Measurements from ENCODE around the gene KLK12. TPM values are rescaled to one million over a fixed set of nuclear protein-coding genes. Genes with fewer than 3 reads are reported as not detected.

Gene KLK12
- total RNA-seq, 1 donor from 2014 or later, result 1.6 TPM

DNA sequence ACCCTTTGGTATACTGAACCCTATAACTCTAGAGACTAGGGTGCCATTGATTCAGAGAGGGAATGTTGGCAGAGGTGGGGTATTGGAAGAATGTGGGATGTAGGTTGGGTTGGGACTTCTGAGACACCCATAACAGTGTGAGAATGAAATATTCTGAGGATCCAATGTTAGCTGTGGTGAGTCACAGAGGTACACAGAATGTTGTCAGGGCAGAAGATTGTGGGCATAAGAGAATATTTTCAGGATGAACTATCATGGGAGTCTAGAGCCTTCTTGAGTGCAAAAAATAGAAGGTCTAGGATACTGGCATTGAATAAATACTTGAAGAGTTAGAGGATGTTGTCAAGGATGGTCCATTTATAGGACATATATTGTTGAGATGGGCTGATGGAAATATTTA lies 21.1 kb upstream of the KLK12 start:
- no peaks in the 10 kb centered on the region for H3K36me3 Mint-ChIP-seq
- peaks cover 39% of the 10 kb centered on the region for H3K27me3 Mint-ChIP-seq
- peaks cover 3% of the 10 kb centered on the region for H3K9me3 Mint-ChIP-seq
- no peak overlapping the region for H3K4me3 Mint-ChIP-seq
- TF ChIP-seq, protein P1, sequence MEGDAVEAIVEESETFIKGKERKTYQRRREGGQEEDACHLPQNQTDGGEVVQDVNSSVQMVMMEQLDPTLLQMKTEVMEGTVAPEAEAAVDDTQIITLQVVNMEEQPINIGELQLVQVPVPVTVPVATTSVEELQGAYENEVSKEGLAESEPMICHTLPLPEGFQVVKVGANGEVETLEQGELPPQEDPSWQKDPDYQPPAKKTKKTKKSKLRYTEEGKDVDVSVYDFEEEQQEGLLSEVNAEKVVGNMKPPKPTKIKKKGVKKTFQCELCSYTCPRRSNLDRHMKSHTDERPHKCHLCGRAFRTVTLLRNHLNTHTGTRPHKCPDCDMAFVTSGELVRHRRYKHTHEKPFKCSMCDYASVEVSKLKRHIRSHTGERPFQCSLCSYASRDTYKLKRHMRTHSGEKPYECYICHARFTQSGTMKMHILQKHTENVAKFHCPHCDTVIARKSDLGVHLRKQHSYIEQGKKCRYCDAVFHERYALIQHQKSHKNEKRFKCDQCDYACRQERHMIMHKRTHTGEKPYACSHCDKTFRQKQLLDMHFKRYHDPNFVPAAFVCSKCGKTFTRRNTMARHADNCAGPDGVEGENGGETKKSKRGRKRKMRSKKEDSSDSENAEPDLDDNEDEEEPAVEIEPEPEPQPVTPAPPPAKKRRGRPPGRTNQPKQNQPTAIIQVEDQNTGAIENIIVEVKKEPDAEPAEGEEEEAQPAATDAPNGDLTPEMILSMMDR (conservative IDR thresholded peaks at IDR 0.05), result no peak
- H3K4me1 Mint-ChIP-seq (ENCODE audit: unreplicated experiment), result no peaks in the 10 kb centered on the region
- no peak for DNase-seq (ENCODE audit: extremely low spot score, unreplicated experiment)
- H3K27ac Mint-ChIP-seq, result no peak overlapping the region

DNA sequence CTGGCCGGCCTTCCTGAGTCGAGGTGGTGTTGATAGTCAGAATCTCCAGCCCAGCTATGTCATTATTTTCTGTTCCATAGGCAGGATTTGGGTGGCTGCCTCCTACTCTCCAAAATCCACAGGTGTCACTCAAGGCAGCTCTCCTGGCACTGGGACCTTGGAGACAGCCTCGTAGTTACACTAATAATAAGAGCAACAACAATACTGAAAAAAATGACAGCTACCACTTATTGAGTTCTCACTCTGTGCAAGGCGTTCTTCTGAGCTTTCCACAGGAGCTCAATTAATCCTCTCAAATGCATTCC lies 12.2 kb upstream of the KLK12 start:
- Mint-ChIP-seq H3K27me3 (peaks cover 13% of the 10 kb centered on the region), H3K4me1 (ENCODE audit: unreplicated experiment) (no peaks in the 10 kb centered on the region), H3K27ac (no peak overlapping the region), H3K36me3 (no peaks in the 10 kb centered on the region), H3K4me3 (no peak overlapping the region), H3K9me3 (no peaks in the 10 kb centered on the region)
- TF ChIP-seq, protein P1 (conservative IDR thresholded peaks at IDR 0.05), result no peak
- no peak for DNase-seq (ENCODE audit: extremely low spot score, unreplicated experiment)

DNA sequence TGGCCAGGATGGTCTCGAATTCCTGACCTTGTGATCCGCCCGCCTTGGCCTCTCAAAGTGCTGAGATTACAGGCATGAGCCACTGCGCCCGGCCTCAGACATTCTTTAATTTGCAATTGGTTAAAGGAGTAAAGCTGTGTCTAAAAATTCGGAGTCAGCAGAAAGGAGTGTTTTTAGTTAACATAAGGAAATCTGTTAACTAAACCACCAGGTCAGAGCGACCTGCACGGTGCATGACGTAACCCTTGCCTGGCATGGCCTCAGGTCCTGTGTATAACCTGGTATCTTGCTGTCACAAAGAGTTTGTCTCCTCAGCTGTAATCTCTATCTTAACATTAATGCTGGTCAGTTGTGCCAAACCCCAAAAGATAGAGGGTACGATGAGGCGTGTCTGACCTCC lies 9.5 kb upstream of the KLK12 start:
- TF ChIP-seq, protein P1 (conservative IDR thresholded peaks at IDR 0.05), result no peak
- no peak overlapping the region for H3K27ac Mint-ChIP-seq
- no peaks in the 10 kb centered on the region for H3K36me3 Mint-ChIP-seq
- no peaks in the 10 kb centered on the region for H3K4me1 Mint-ChIP-seq (ENCODE audit: unreplicated experiment)
- no peak for DNase-seq (ENCODE audit: extremely low spot score, unreplicated experiment)
- H3K9me3 Mint-ChIP-seq, result no peaks in the 10 kb centered on the region
- peaks cover 13% of the 10 kb centered on the region for H3K27me3 Mint-ChIP-seq
- no peak overlapping the region for H3K4me3 Mint-ChIP-seq

DNA sequence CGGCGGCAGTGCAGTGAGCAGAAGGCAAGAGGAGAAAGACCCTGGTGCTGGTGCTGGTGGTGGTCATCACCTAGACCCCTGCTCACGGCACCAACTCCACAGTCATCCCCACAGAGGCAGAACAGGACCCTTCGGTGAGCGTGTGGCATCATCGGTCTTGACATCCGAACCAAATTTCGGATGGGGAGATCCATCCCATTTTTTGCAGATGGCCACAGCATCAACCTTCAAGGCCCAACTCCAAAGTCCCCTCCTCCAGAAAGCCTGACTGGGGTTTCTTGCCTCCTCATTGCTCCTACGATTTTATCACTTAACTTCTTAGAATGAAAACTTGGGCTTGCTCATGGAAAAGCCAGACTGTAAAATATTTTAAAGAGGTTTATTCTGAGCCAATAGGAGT lies 8.7 kb upstream of the KLK12 start:
- TF ChIP-seq, protein P1 (conservative IDR thresholded peaks at IDR 0.05), result no peak
- no peaks in the 10 kb centered on the region for H3K4me1 Mint-ChIP-seq (ENCODE audit: unreplicated experiment)
- no peaks in the 10 kb centered on the region for H3K36me3 Mint-ChIP-seq
- no peak overlapping the region for H3K4me3 Mint-ChIP-seq
- DNase-seq (ENCODE audit: extremely low spot score, unreplicated experiment), result no peak
- H3K27ac Mint-ChIP-seq, result no peak overlapping the region
- H3K27me3 Mint-ChIP-seq, result peaks cover 13% of the 10 kb centered on the region
- no peaks in the 10 kb centered on the region for H3K9me3 Mint-ChIP-seq

DNA sequence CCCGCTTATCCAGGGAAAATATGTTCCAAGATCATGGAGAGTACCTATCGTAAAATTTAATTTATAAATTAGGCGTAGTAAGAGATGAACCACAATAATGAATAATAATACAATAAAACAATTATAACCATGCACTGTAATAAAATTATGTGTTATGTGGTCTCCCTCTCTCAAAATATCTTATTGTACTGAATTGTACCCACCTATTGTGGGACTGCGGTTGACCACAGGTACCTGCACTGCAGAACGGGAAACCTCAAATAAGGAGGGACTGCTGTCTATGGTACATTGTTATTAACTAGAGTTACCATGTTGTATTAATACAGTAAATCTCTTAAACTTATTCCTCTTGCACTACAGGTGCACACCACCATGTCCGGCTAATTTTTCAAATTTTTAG lies 5.3 kb upstream of the KLK12 start:
- H3K9me3 Mint-ChIP-seq, result no peaks in the 10 kb centered on the region
- peaks cover 4% of the 10 kb centered on the region for H3K27me3 Mint-ChIP-seq
- TF ChIP-seq, protein P1 (conservative IDR thresholded peaks at IDR 0.05), result no peak
- H3K4me3 Mint-ChIP-seq, result no peak overlapping the region
- no peak for DNase-seq (ENCODE audit: extremely low spot score, unreplicated experiment)
- no peaks in the 10 kb centered on the region for H3K36me3 Mint-ChIP-seq
- H3K4me1 Mint-ChIP-seq (ENCODE audit: unreplicated experiment), result no peaks in the 10 kb centered on the region
- no peak overlapping the region for H3K27ac Mint-ChIP-seq

DNA sequence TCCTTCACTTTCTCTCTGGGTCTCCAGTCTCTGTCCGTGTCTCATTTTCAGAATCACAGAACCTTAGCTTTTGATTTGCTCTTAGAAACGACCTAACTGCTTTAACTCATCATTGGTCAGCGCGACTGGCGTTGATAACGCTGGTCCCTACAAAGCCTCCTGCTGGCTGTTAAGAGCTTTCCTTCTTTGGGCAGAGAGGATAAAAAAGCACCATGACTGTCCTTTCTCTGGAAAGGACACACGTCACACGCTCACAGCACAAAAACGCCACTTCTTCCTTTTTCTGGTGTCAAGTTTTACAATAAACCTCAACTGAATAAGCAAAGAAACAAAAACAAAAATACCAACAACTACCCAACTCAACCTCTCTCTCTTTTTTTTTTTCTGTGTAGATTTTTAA lies 1.7 kb upstream of the KLK12 start:
- no peak overlapping the region for H3K27ac Mint-ChIP-seq
- peaks cover 4% of the 10 kb centered on the region for H3K4me1 Mint-ChIP-seq (ENCODE audit: unreplicated experiment)
- H3K27me3 Mint-ChIP-seq, result peaks cover 15% of the 10 kb centered on the region
- H3K36me3 Mint-ChIP-seq, result peaks cover under 1% of the 10 kb centered on the region
- no peak for DNase-seq (ENCODE audit: extremely low spot score, unreplicated experiment)
- TF ChIP-seq, protein P1 (conservative IDR thresholded peaks at IDR 0.05), result no peak
- H3K9me3 Mint-ChIP-seq, result no peaks in the 10 kb centered on the region
- H3K4me3 Mint-ChIP-seq, result no peak overlapping the region
